Liver (tissue), 9 donors: ENCODE results near the gene JPH4. TPM values are rescaled to one million over a fixed set of nuclear protein-coding genes. Genes with fewer than 3 reads are reported as not detected.
A peak's percentile ranks its signal among the peaks of the same experiment; 100 is the strongest.

ENCODE experiments used
- DNase-seq: peaks from one replicate; pipeline ENCODE4 v3.0.0-alpha.2; 2017; ENCODE audit warnings: low spot score
- H3K27ac ChIP-seq, 2 donors: one replicate each; pipeline ENCODE4 v1.7.0; 2013; ENCODE audit warnings: inconsistent platforms in 2 of 2, low read length in 2 of 2, control low read depth in 1 of 2, low read depth in 1 of 2, mild to moderate bottlenecking in 1 of 2
- H3K27me3 ChIP-seq, 4 donors: one replicate each; pipeline versions ENCODE4 v1.6.1 to v1.7.0; 2013; ENCODE audit warnings: low read length in 3 of 4, inconsistent platforms in 1 of 4, mild to moderate bottlenecking in 1 of 4, moderate library complexity in 1 of 4; ENCODE audit not compliant: control insufficient read depth in 4 of 4, insufficient read depth in 4 of 4
- H3K36me3 ChIP-seq, 4 donors: one replicate each; pipeline versions ENCODE4 v1.6.1 to v1.7.0; 2013; ENCODE audit warnings: low read length in 3 of 4, mild to moderate bottlenecking in 3 of 4, low read depth in 1 of 4, moderate library complexity in 1 of 4; ENCODE audit not compliant: control insufficient read depth in 4 of 4, insufficient read depth in 3 of 4
- H3K4me1 ChIP-seq, 4 donors: one replicate each; pipeline versions ENCODE4 v1.6.1 to v1.7.0; 2013; ENCODE audit warnings: low read length in 3 of 4, mild to moderate bottlenecking in 3 of 4, moderate library complexity in 1 of 4; ENCODE audit not compliant: control insufficient read depth in 4 of 4, insufficient read depth in 4 of 4
- H3K4me3 ChIP-seq, 3 donors: one replicate each; pipeline versions ENCODE4 v1.6.1 to v1.7.0; 2013; ENCODE audit warnings: low read length in 3 of 3, control low read depth in 1 of 3, low read depth in 1 of 3, mild to moderate bottlenecking in 1 of 3
- H3K9ac ChIP-seq, 2 donors: one replicate each; pipeline ENCODE4 v1.7.0; 2013; ENCODE audit warnings: low read length in 2 of 2, mild to moderate bottlenecking in 2 of 2, moderate library complexity in 2 of 2, control low read depth in 1 of 2, low read depth in 1 of 2
- H3K9me3 ChIP-seq, 4 donors: one replicate each; pipeline versions ENCODE4 v1.6.1 to v1.7.0; 2013; ENCODE audit warnings: low read length in 3 of 4; ENCODE audit not compliant: control insufficient read depth in 4 of 4
- ATF3 ChIP-seq: IDR thresholded peaks from 2 replicates; pipeline ENCODE4 v1.6.1; 2016; ENCODE audit warnings: antibody characterized with exemption
- CTCF ChIP-seq: fragments of 150-350 bp; IDR thresholded peaks from 2 replicates; pipeline ENCODE4 v1.5.1; 2017; ENCODE audit warnings: improper control_type of control experiment, low read depth, low read length; ENCODE audit not compliant: missing input control
- EGR1 ChIP-seq, 2 donors: IDR thresholded peaks; 2 replicates each; pipeline ENCODE4 v1.6.1; 2016 to 2018; ENCODE audit warnings: antibody characterized with exemption in 2 of 2, low read depth in 2 of 2
- FOXA1 ChIP-seq: IDR thresholded peaks from 2 replicates; pipeline ENCODE4 v1.6.1; 2016; ENCODE audit warnings: antibody characterized with exemption
- FOXA2 ChIP-seq: IDR thresholded peaks from 2 replicates; pipeline ENCODE4 v1.6.1; 2016; ENCODE audit warnings: antibody characterized with exemption
- GABPA ChIP-seq, 2 donors: IDR thresholded peaks in 1 of 2; conservative IDR thresholded peaks in 1 of 2; 2 replicates each; pipeline ENCODE4 v1.6.1; 2016; ENCODE audit warnings: antibody characterized with exemption in 2 of 2, mild to moderate bottlenecking in 1 of 2, moderate library complexity in 1 of 2
- HNF4A ChIP-seq, 2 donors: conservative IDR thresholded peaks; 2 replicates each; pipeline ENCODE4 v1.6.1; 2016; ENCODE audit warnings: antibody characterized with exemption in 2 of 2, mild to moderate bottlenecking in 2 of 2
- HNF4G ChIP-seq: IDR thresholded peaks from 2 replicates; pipeline ENCODE4 v1.6.1; 2016; ENCODE audit warnings: antibody characterized with exemption
- JUND ChIP-seq, 2 donors: IDR thresholded peaks; 2 replicates each; pipeline ENCODE4 v1.6.1; 2016; ENCODE audit warnings: antibody characterized with exemption in 2 of 2
- MAX ChIP-seq: IDR thresholded peaks from 2 replicates; pipeline ENCODE4 v1.6.1; 2016; ENCODE audit warnings: antibody characterized with exemption
- NR2F2 ChIP-seq: IDR thresholded peaks from 2 replicates; pipeline ENCODE4 v1.6.1; 2016; ENCODE audit warnings: antibody characterized with exemption
- RAD21 ChIP-seq, 2 donors: IDR thresholded peaks; 2 replicates each; pipeline ENCODE4 v1.6.1; 2016; ENCODE audit warnings: antibody characterized with exemption in 2 of 2, mild to moderate bottlenecking in 2 of 2
- RXRA ChIP-seq, 2 donors: IDR thresholded peaks; 2 replicates each; pipeline ENCODE4 v1.6.1; 2017 to 2018; ENCODE audit warnings: antibody characterized with exemption in 2 of 2, mild to moderate bottlenecking in 1 of 2
- SP1 ChIP-seq: IDR thresholded peaks from 2 replicates; pipeline ENCODE4 v1.6.1; 2018; ENCODE audit warnings: antibody characterized with exemption, mild to moderate bottlenecking
- TAF1 ChIP-seq: conservative IDR thresholded peaks from 2 replicates; pipeline ENCODE4 v1.6.1; 2016; ENCODE audit warnings: antibody characterized with exemption, mild to moderate bottlenecking
- YY1 ChIP-seq: IDR thresholded peaks from 2 replicates; pipeline ENCODE4 v1.6.1; 2016; ENCODE audit warnings: antibody characterized with exemption, mild to moderate bottlenecking
- ZBTB33 ChIP-seq: IDR thresholded peaks from 2 replicates; pipeline ENCODE4 v1.6.1; 2016; ENCODE audit warnings: antibody characterized with exemption
- WGBS: extraction: QIAGEN DNeasy Blood & Tissue Kit; methylation state at CpG from one replicate; pipeline ENCODE4 v1.1.7; 2013; 5-methylcytosine and 5-hydroxymethylcytosine counted together
- polyA plus RNA-seq, 2 donors: library from polyadenylated mRNA; stranded (reverse) in 1 of 2; unstranded in 1 of 2; fragments of 200-250 nt in 1 of 2; fragments of >200 nt in 1 of 2; fragmentation: Nextera tagmentation in 1 of 2; extraction: Ambion mirVana in 1 of 2; gene quantifications; one replicate each; pipeline versions ENCODE4 v1.2.1 to v1.2.3, GENCODE V29; 2013 to 2015
- total RNA-seq, 2 donors: library from RNA; depleted of rRNA; stranded (reverse); fragments of >200 nt; gene quantifications; one replicate each; pipeline ENCODE4 v1.2.3, GENCODE V29; 2014
- donor health status: healthy.
- donor health status: healthy.
- donor health status: healthy.
- donor health status: healthy.
- donor health status: healthy.

The JPH4 gene
- total and polyA plus RNA-seq, 4 donors = 0.07 to 0.24 (median 0.16) TPM

- DNase-seq = no peak
- no peaks in the 10 kb centered on the region for H3K27me3 ChIP-seq
- H3K36me3 ChIP-seq = no peaks in the 10 kb centered on the region
- H3K9ac ChIP-seq = no peak overlapping the region
- 57% methylated on average over 12 of the region's 12 CpGs for WGBS
- TF ChIP-seq JUND (IDR thresholded peaks at IDR 0.05) (no peak), HNF4A (conservative IDR thresholded peaks at IDR 0.05) (no peak), GABPA (IDR thresholded peaks at IDR 0.05 in 1 of 2, conservative IDR thresholded peaks at IDR 0.05 in 1 of 2) (no peak), FOXA2 (no peak), SP1 (no peak), MAX (no peak), TAF1 (no peak), RXRA (IDR thresholded peaks at IDR 0.05) (no peak), ZBTB33 (no peak), YY1 (no peak), RAD21 (IDR thresholded peaks at IDR 0.05) (no peak), EGR1 (IDR thresholded peaks at IDR 0.05; ENCODE audit: low read depth in 2 of 2) (no peak), HNF4G (no peak), FOXA1 (no peak), ATF3 (no peak), CTCF (no peak)
- H3K9me3 ChIP-seq = no peaks in the 10 kb centered on the region
- H3K4me3 ChIP-seq = peak overlapping the region in 1 of 3 donors; percentile 58
- peaks cover 0 to 18% (median 9%) of the 10 kb centered on the region in 4 donors for H3K4me1 ChIP-seq
- no peak overlapping the region for H3K27ac ChIP-seq
Measured at GRCh38 chr14:23550131-23550811, 28.3 kb downstream of the JPH4 start.

- no peaks in the 10 kb centered on the region for H3K27me3 ChIP-seq
- no peaks in the 10 kb centered on the region for H3K9me3 ChIP-seq
- DNase-seq = no peak
- H3K27ac ChIP-seq = no peak overlapping the region
- no peak overlapping the region for H3K9ac ChIP-seq
- H3K4me1 ChIP-seq = peaks cover 0 to 16% (median 9%) of the 10 kb centered on the region in 4 donors
- WGBS = 75% methylated on average over 18 of the region's 18 CpGs
- no peaks in the 10 kb centered on the region for H3K36me3 ChIP-seq
- H3K4me3 ChIP-seq = no peak overlapping the region
- TF ChIP-seq YY1 (no peak), RAD21 (IDR thresholded peaks at IDR 0.05) (no peak), JUND (IDR thresholded peaks at IDR 0.05) (no peak), EGR1 (IDR thresholded peaks at IDR 0.05; ENCODE audit: low read depth in 2 of 2) (no peak), GABPA (IDR thresholded peaks at IDR 0.05 in 1 of 2, conservative IDR thresholded peaks at IDR 0.05 in 1 of 2) (no peak), ZBTB33 (no peak), SP1 (no peak), HNF4A (conservative IDR thresholded peaks at IDR 0.05) (no peak), TAF1 (no peak), ATF3 (no peak), HNF4G (no peak), RXRA (IDR thresholded peaks at IDR 0.05) (no peak), FOXA1 (no peak), NR2F2 (no peak), MAX (no peak)
Measured at GRCh38 chr14:23548351-23549318, 30.0 kb downstream of the JPH4 start.
